ENCODE data around the gene SLC22A1.
"Not testable (repeated sequence)": the region's sequence is repeated elsewhere in the genome, so short reads cannot be mapped to it uniquely, and the experiment has no call there.

Gene SLC22A1

GRCh38 chr6:160135907-160136655 is 14.5 kb downstream of the SLC22A1 start:
- in situ Hi-C loops (cut with MboI; ENCODE audit: low sequenced_read_pairs) = no loop called here

GRCh38 chr6:160137130-160137988 is 15.7 kb downstream of the SLC22A1 start:
- in situ Hi-C loops (cut with MboI; ENCODE audit: low sequenced_read_pairs) = no loop called here

GRCh38 chr6:160137989-160138835 is 16.6 kb downstream of the SLC22A1 start:
- in situ Hi-C loops (cut with MboI; ENCODE audit: low sequenced_read_pairs) = no loop called here

- in situ Hi-C loops (cut with MboI; ENCODE audit: low sequenced_read_pairs) = no loop called here
Observed at GRCh38 chr6:160138839-160139419, 17.3 kb downstream of the SLC22A1 start.

- in situ Hi-C loops (cut with MboI; ENCODE audit: low sequenced_read_pairs) = no loop called here
Observed at GRCh38 chr6:160139420-160139851, 17.8 kb downstream of the SLC22A1 start.

GRCh38 chr6:160140493-160140892 is 18.9 kb downstream of the SLC22A1 start:
- in situ Hi-C loops (cut with MboI; ENCODE audit: low sequenced_read_pairs) = not testable (repeated sequence)

GRCh38 chr6:160141001-160141726 is 19.5 kb downstream of the SLC22A1 start:
- in situ Hi-C loops (cut with MboI; ENCODE audit: low sequenced_read_pairs) = no loop called here

GRCh38 chr6:160142115-160142715 is 20.6 kb downstream of the SLC22A1 start:
- in situ Hi-C loops (cut with MboI; ENCODE audit: low sequenced_read_pairs) = no loop called here

GRCh38 chr6:160146454-160147145 is 25.0 kb downstream of the SLC22A1 start:
- in situ Hi-C loops (cut with MboI; ENCODE audit: low sequenced_read_pairs) = no loop called here

- in situ Hi-C loops (cut with MboI; ENCODE audit: low sequenced_read_pairs) = no loop called here
Observed at GRCh38 chr6:160147146-160147536, 25.5 kb downstream of the SLC22A1 start.

GRCh38 chr6:160154471-160154870 is 32.9 kb downstream of the SLC22A1 start:
- in situ Hi-C loops (cut with MboI; ENCODE audit: low sequenced_read_pairs) = no loop called here

- in situ Hi-C loops (cut with MboI; ENCODE audit: low sequenced_read_pairs) = no loop called here
Observed at GRCh38 chr6:160156842-160157241, 35.2 kb downstream of the SLC22A1 start.

- in situ Hi-C loops (cut with MboI; ENCODE audit: low sequenced_read_pairs) = no loop called here
Observed at GRCh38 chr6:160160450-160160849, 38.8 kb downstream of the SLC22A1 start.

- in situ Hi-C loops (cut with MboI; ENCODE audit: low sequenced_read_pairs) = no loop called here
Observed at GRCh38 chr6:160160929-160161646, 39.5 kb downstream of the SLC22A1 start.

GRCh38 chr6:160161647-160161986 is 40.0 kb downstream of the SLC22A1 start:
- in situ Hi-C loops (cut with MboI; ENCODE audit: low sequenced_read_pairs) = no loop called here

GRCh38 chr6:160162030-160162566 is 40.5 kb downstream of the SLC22A1 start:
- in situ Hi-C loops (cut with MboI; ENCODE audit: low sequenced_read_pairs) = no loop called here

- in situ Hi-C loops (cut with MboI; ENCODE audit: low sequenced_read_pairs) = no loop called here
Observed at GRCh38 chr6:160163425-160163824, 41.8 kb downstream of the SLC22A1 start.

- in situ Hi-C loops (cut with MboI; ENCODE audit: low sequenced_read_pairs) = no loop called here
Observed at GRCh38 chr6:160163912-160164311, 42.3 kb downstream of the SLC22A1 start.
